ENCODE measurements around the gene TP53INP2. TPM values are rescaled to one million over a fixed set of nuclear protein-coding genes. Genes with fewer than 3 reads are reported as not detected.

TP53INP2 gene
- total and polyA plus RNA-seq, 2 of the 13 experiments (the other 11 are each of a cell fraction or from before 2014, with no cell fraction given), result 5.2 to 18.8 TPM

GRCh38 chr20:34706912-34707784 is 3.0 kb downstream of the TP53INP2 start (continued):
- no peak for TF ChIP-seq CEBPZ (IDR thresholded peaks at IDR 0.05; ENCODE audit: low read length)

- POLR2A ChIA-PET, result interaction anchor here (1.5 to 7.9 kb wide), 3 partner anchors 11 to 31 kb away, joined by 3 to 168 read pairs (median 7); partner anchors contain the start of gene PIGU
- intact Hi-C loops (cut with micrococcal nuclease; ENCODE audit: unreplicated experiment) (loop anchor here (5.0 to 10.0 kb wide), 3 partner anchors 56 to 171 kb away; no protein-coding TSS in a partner anchor), in situ Hi-C loops (cut with HindIII; ENCODE audit: extremely low pct_ligation_motif_present, low pct_unique_long_range_greater_than_20kb) (loop anchor here (10.0 kb wide), 1 partner anchor 404 kb away; the partner anchor contains the start of gene AHCY)
- Histone ChIP-seq H3K36me3 (replicated peaks in 1 of 2; ENCODE audit: control insufficient read depth in 1 of 2, insufficient read depth in 2 of 2, low read length in 2 of 2) (peaks cover 0 to 2% of the 10 kb centered on the region in 2 experiments; a peak in 3 of 5 replicates), H3K4me3 (replicated peaks in 1 of 3; ENCODE audit: insufficient read depth in 1 of 3, low read depth in 2 of 3, low read length in 3 of 3) (no peak overlapping the region), H3K27ac (ENCODE audit: extremely low read length, insufficient read depth, low read length) (peak overlapping the region; percentile 92), H3K4me1 (ENCODE audit: insufficient read depth, low read length) (peaks cover 72% of the 10 kb centered on the region), H3K9ac (ENCODE audit: insufficient read depth, low read depth, low read length) (no peak overlapping the region), H3K27me3 (ENCODE audit: control insufficient read depth in 1 of 2, insufficient read depth in 2 of 2, low read length in 2 of 2) (no peaks in the 10 kb centered on the region; a peak in 1 of 5 replicates), H3K4me2 (ENCODE audit: low read depth, low read length) (no peak overlapping the region), H2AFZ (ENCODE audit: low read length) (no peak overlapping the region), H3K79me2 (ENCODE audit: insufficient read depth, low read length) (peaks cover 15% of the 10 kb centered on the region), H4K20me1 (ENCODE audit: insufficient read depth, low read length) (no peaks in the 10 kb centered on the region), H3K9me3 (ENCODE audit: low read length) (no peaks in the 10 kb centered on the region)
- CTCF ChIA-PET (ENCODE audit: low intra/inter-chr PET ratio, low total read pairs), result interaction anchor here (1.2 kb wide), 2 partner anchors 170 kb away, joined by 3 to 4 read pairs; no protein-coding TSS in a partner anchor
- WGBS (ENCODE audit: low lambda C conversion rate), result 85% methylated on average over 22 of the region's 22 CpGs
- ATAC-seq (no peak), DNase-seq (ENCODE audit: low spot score) (no peak), FAIRE-seq (no peak)
- BruUV-seq (replicated peaks), result no TSS peak
- TF ChIP-seq ZFP1 (CRISPR knock-in tag; IDR thresholded peaks at IDR 0.05), result no peak
- TF ChIP-seq ZNF652 (CRISPR knock-in tag; IDR thresholded peaks at IDR 0.05; ENCODE audit: borderline replicate concordance, low read depth), result no peak
- TF ChIP-seq BRCA1 (CRISPR knock-in tag; IDR thresholded peaks at IDR 0.05), result no peak
- no peak for TF ChIP-seq ZKSCAN8 (CRISPR knock-in tag; IDR thresholded peaks at IDR 0.05; ENCODE audit: borderline replicate concordance)
- TF ChIP-seq GFI1 (CRISPR knock-in tag; IDR thresholded peaks at IDR 0.05; ENCODE audit: borderline replicate concordance), result no peak
- no peak for TF ChIP-seq TEF (CRISPR knock-in tag; IDR thresholded peaks at IDR 0.05)
- TF ChIP-seq NR1H2 (CRISPR knock-in tag; IDR thresholded peaks at IDR 0.05; ENCODE audit: borderline replicate concordance, low read depth), result no peak
- TF ChIP-seq ATF7 (IDR thresholded peaks at IDR 0.05), result no peak
- 0 out of 2 replicates have a peak, but pooled peaks have one; percentile 1 for TF ChIP-seq ATF7 (CRISPR knock-in tag; IDR thresholded peaks at IDR 0.05)
- 0 out of 2 replicates have a peak, but pooled peaks have one; percentile 17 for TF ChIP-seq POLR2G (IDR thresholded peaks at IDR 0.05; ENCODE audit: low read depth, low read length)
- TF ChIP-seq PRDM15 (CRISPR knock-in tag; IDR thresholded peaks at IDR 0.05), result no peak
- TF ChIP-seq ZNF616 (CRISPR knock-in tag; IDR thresholded peaks at IDR 0.05; ENCODE audit: low read depth), result 0 out of 2 replicates have a peak, but pooled peaks have one; percentile 21
- TF ChIP-seq SIN3B (IDR thresholded peaks at IDR 0.05; ENCODE audit: low read length), result no peak
These were observed 4.5 kb downstream of the TP53INP2 start for GRCh38 chr20:34708621-34709043.
